Astrocyte of the spinal cord (primary cell): ENCODE data around the gene HIF1AN.

Source experiments
- DNase-seq: peaks from one replicate; pipeline ENCODE4 v3.0.0; 2011; ENCODE audit warnings: low read depth, low spot score
- H3K4me3 ChIP-seq: 2 replicates; pipeline ENCODE4 v1.5.1; 2011; ENCODE audit warnings: low read depth, mild to moderate bottlenecking, low read length, moderate library complexity
- in situ Hi-C: cut with HindIII; loops from 2 replicates; pipeline ENCODE4 v1.10.0; 2017; ENCODE audit warnings: low sequenced_read_pairs
- TF ChIP-seq, protein P1 (sequence below): IDR thresholded peaks from 2 replicates; pipeline ENCODE4 v1.5.1; 2012; ENCODE audit warnings: low read depth, mild to moderate bottlenecking, low read length, inconsistent platforms

Gene HIF1AN

DNA sequence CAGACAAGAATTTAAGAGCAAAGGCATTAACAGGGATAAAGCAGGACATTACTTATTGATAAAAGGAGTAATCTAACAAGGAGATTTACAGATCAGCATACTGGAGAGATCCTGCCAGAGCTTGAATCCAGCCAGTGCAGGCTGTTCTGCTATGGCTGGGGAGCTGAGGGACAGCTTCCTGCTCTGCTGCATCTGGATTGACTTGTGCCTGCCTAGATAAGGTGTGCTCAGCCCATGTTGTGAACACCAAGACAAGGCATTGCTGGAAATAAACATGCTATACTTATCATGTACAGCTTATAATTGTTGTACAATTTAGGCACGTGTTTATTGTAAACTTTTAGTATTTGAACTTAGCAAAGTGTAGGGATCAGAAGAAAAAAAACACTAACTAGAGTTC, 71.7 kb downstream of the HIF1AN start:
- H3K4me3 ChIP-seq = no peak overlapping the region
- in situ Hi-C loops = no loop called here
- DNase-seq = no peak
- TF ChIP-seq, protein P1, sequence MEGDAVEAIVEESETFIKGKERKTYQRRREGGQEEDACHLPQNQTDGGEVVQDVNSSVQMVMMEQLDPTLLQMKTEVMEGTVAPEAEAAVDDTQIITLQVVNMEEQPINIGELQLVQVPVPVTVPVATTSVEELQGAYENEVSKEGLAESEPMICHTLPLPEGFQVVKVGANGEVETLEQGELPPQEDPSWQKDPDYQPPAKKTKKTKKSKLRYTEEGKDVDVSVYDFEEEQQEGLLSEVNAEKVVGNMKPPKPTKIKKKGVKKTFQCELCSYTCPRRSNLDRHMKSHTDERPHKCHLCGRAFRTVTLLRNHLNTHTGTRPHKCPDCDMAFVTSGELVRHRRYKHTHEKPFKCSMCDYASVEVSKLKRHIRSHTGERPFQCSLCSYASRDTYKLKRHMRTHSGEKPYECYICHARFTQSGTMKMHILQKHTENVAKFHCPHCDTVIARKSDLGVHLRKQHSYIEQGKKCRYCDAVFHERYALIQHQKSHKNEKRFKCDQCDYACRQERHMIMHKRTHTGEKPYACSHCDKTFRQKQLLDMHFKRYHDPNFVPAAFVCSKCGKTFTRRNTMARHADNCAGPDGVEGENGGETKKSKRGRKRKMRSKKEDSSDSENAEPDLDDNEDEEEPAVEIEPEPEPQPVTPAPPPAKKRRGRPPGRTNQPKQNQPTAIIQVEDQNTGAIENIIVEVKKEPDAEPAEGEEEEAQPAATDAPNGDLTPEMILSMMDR = no peak
